ENCODE data around the gene PGBD5. TPM values are rescaled to one million over a fixed set of nuclear protein-coding genes. Genes with fewer than 3 reads are reported as not detected.
"Not testable (repeated sequence)": the region's sequence is repeated elsewhere in the genome, so short reads cannot be mapped to it uniquely, and the experiment has no call there.

The PGBD5 gene
- total RNA-seq, 1 donor = not detected

DNA sequence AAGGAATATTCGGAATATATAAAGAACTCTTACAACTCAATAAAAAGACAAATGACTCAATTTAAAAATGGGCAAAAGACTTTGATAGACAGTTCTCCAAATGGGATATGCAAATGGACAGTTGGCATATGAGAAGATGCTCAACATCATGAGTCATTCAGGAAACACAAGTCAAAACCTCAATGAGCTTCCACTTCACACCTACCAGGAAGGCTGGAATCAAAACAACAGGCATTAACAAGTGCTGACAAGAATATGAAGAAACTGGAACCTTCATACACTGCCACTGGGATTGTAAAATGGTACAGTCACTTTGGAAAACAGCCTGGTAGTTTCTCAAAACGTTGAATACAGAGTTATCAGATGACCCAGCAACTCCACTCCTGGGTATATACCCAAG is 17.2 kb downstream of the PGBD5 start:
- DNase-seq (ENCODE audit: low read depth) = no peak

DNA sequence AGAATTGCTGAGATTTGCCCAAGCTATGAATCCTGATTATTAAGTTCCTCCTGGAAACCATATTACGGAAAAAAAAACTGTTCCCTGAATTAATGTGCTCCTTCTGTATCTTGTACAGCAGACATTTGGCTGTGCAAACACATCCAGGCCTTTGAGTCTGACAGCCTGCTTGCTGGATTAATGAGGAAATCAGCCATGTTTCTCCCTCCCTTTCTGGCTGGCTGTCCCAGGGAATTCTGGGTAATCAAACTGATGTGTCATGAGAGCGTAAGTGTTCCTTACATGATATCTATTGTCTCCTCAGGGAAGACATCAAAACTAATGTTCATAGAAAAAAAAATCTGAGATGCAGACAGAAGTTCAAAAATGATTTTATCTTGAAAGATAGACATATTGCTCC is 18.8 kb downstream of the PGBD5 start:
- H3K4me3 ChIP-seq (ENCODE audit: low read depth, low read length) = no peak overlapping the region
- TF ChIP-seq, protein P1, sequence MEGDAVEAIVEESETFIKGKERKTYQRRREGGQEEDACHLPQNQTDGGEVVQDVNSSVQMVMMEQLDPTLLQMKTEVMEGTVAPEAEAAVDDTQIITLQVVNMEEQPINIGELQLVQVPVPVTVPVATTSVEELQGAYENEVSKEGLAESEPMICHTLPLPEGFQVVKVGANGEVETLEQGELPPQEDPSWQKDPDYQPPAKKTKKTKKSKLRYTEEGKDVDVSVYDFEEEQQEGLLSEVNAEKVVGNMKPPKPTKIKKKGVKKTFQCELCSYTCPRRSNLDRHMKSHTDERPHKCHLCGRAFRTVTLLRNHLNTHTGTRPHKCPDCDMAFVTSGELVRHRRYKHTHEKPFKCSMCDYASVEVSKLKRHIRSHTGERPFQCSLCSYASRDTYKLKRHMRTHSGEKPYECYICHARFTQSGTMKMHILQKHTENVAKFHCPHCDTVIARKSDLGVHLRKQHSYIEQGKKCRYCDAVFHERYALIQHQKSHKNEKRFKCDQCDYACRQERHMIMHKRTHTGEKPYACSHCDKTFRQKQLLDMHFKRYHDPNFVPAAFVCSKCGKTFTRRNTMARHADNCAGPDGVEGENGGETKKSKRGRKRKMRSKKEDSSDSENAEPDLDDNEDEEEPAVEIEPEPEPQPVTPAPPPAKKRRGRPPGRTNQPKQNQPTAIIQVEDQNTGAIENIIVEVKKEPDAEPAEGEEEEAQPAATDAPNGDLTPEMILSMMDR (IDR thresholded peaks at IDR 0.05; ENCODE audit: insufficient read depth, low read depth, low read length) = no peak
- no peak for DNase-seq (ENCODE audit: low read depth)

More for the DNA sequence above, 17.2 kb downstream of the PGBD5 start:
- TF ChIP-seq, protein P1 (IDR thresholded peaks at IDR 0.05; ENCODE audit: insufficient read depth, low read depth, low read length) = no peak
- H3K4me3 ChIP-seq (ENCODE audit: low read depth, low read length) = no peak overlapping the region

DNA sequence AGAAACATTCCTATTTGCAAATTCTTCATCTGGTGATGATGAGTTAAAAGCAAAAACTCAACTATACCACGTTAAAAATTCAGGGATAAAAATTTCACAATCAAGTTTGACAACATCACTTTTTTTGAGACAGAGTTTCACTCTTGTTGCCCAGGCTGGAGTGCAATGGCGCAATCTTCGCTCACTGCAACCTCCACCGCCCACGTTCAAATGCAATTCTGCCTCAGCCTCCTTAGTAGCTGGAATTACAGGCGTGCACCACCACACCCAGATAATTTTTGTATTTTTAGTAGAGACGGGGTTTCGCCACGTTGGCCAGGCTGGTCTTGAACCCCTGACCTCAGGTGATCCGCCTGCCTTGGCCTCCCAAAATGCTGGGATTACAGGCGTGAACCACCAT is 19.4 kb downstream of the PGBD5 start:
- not testable (repeated sequence) for DNase-seq (ENCODE audit: low read depth); H3K4me3 ChIP-seq (ENCODE audit: low read depth, low read length)

DNA sequence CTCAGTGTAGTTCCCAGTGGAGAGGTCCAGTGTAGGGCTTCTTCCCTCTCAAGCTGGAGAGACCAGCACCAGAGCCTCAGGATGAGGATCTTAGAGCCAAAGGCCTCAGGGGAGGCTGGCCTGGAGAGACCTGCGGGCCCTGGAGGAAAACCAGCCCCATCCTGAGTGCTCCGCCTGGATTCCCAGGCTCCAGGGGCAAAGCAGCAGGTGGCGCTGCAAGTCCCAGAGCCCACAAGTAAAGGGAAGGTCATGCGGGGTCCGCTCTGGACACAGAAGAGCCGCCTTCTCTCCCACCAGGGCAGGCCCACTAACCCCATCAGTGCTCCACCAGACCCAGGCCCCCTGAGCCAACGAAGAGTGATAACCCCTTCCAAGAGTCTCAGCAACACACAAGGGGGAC is 22.7 kb downstream of the PGBD5 start:
- TF ChIP-seq, protein P1 (IDR thresholded peaks at IDR 0.05; ENCODE audit: insufficient read depth, low read depth, low read length) = no peak

DNA sequence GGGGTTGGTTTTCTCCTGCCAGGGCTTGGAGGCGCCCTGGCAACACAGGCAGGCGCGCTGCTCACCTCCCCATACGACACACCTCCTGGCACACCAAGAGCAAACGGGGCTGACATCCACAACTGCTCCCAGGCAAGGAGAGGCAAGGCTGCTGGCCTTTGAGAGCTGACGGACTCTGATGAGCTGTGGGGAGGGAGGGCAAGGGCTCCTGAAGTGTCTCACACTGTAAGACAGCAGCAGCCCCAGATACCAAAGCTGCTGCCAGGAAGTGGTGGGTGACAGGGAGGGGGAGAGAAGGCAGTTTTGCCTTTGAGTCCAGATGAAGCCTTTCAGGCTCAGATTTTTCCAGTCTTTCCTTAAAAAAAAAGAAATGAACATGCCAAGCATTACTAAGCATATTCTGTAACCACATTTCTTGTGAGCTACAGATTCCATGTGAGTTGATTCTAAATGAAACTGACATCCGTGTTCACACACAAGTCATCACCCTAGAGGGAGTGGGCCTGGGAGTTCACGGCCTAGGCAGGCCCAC is 24.3 kb downstream of the PGBD5 start:
- TF ChIP-seq, protein P1 (IDR thresholded peaks at IDR 0.05; ENCODE audit: insufficient read depth, low read depth, low read length) = no peak
- no peak for DNase-seq (ENCODE audit: low read depth)
- no peak overlapping the region for H3K4me3 ChIP-seq (ENCODE audit: low read depth, low read length)

More for the DNA sequence above, 22.7 kb downstream of the PGBD5 start:
- no peak for DNase-seq (ENCODE audit: low read depth)
- H3K4me3 ChIP-seq (ENCODE audit: low read depth, low read length) = no peak overlapping the region

DNA sequence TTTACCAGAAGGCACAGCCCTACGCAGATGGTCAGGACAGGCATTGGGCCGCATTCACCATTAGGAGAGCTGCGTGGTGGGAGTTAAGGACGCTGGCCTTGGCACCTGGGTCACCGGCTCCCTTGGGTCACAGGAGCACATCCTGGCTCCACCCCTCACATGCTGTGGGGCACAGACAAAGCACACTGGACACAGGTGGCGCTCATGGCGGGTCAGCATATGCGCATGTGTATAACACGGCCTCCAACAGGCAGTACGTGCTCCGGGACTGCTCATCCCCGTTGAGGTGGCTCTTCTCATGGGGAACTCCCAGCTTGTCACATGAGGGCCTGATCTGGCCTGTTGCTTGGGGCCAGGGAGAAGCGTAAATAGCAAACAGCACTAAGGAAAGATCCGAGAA is 25.0 kb downstream of the PGBD5 start:
- H3K4me3 ChIP-seq (ENCODE audit: low read depth, low read length) = no peak overlapping the region
- DNase-seq (ENCODE audit: low read depth) = no peak
- TF ChIP-seq, protein P1 (IDR thresholded peaks at IDR 0.05; ENCODE audit: insufficient read depth, low read depth, low read length) = no peak

DNA sequence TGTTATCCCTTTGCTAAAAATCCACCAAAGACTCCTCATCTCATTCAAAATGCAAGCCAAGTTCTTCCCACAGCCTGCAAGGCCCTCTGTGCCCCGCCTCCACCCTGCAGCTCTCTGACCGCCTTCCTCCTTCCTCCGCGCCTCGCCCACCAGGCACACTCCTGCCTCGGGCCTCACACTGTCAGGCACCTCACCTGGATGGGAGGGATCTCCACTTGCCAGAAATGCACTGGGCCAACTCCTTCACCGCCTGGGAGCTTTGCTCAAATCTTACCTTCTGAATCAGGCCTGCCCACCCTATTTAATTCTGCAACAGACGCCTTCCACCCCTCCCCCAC is 26.2 kb downstream of the PGBD5 start:
- no peak for DNase-seq (ENCODE audit: low read depth)
- no peak overlapping the region for H3K4me3 ChIP-seq (ENCODE audit: low read depth, low read length)
- TF ChIP-seq, protein P1 (IDR thresholded peaks at IDR 0.05; ENCODE audit: insufficient read depth, low read depth, low read length) = no peak

All from fibroblast of villous mesenchyme (primary cell).